ENCODE measurements around the gene GJC3.
"Not testable (repeated sequence)": the region's sequence is repeated elsewhere in the genome, so short reads cannot be mapped to it uniquely, and the experiment has no call there.

GJC3 gene

DNA sequence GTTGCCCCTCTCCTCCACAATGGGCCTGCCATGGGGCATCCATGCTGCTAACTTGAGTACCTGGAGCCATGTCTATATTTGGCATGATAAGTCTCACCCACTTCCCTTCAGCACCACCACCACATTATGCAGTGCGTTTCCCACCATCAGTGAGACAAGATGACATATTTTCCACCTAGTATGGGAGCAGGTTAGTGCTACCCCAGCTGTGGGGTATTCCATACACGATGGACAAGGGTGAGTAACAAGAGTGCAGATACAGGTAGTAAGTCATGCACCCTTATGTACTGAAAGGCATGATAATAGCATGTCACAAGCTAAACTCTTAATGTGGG is 31.4 kb downstream of the GJC3 start:
- Histone ChIP-seq H3K4me1 (ENCODE audit: low read depth, poor library complexity, severe bottlenecking) (no peaks in the 10 kb centered on the region), H3K4me2 (no peak overlapping the region), H3K27me3 (ENCODE audit: insufficient read depth, low read depth) (no peaks in the 10 kb centered on the region), H3K27ac (no peak overlapping the region), H3K4me3 (IDR thresholded peaks at IDR 0.05; ENCODE audit: insufficient read depth, low read depth, low read length) (no peak overlapping the region), H3K36me3 (ENCODE audit: insufficient read depth) (no peaks in the 10 kb centered on the region), H3K9ac (no peak overlapping the region), H4K20me1 (ENCODE audit: insufficient read depth) (no peaks in the 10 kb centered on the region), H3K79me2 (ENCODE audit: insufficient read depth, low read depth) (no peaks in the 10 kb centered on the region), H2AFZ (ENCODE audit: low read depth) (no peak overlapping the region)
- TF ChIP-seq, protein P1, sequence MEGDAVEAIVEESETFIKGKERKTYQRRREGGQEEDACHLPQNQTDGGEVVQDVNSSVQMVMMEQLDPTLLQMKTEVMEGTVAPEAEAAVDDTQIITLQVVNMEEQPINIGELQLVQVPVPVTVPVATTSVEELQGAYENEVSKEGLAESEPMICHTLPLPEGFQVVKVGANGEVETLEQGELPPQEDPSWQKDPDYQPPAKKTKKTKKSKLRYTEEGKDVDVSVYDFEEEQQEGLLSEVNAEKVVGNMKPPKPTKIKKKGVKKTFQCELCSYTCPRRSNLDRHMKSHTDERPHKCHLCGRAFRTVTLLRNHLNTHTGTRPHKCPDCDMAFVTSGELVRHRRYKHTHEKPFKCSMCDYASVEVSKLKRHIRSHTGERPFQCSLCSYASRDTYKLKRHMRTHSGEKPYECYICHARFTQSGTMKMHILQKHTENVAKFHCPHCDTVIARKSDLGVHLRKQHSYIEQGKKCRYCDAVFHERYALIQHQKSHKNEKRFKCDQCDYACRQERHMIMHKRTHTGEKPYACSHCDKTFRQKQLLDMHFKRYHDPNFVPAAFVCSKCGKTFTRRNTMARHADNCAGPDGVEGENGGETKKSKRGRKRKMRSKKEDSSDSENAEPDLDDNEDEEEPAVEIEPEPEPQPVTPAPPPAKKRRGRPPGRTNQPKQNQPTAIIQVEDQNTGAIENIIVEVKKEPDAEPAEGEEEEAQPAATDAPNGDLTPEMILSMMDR (conservative IDR thresholded peaks at IDR 0.05; ENCODE audit: low read depth, low read length): no peak

DNA sequence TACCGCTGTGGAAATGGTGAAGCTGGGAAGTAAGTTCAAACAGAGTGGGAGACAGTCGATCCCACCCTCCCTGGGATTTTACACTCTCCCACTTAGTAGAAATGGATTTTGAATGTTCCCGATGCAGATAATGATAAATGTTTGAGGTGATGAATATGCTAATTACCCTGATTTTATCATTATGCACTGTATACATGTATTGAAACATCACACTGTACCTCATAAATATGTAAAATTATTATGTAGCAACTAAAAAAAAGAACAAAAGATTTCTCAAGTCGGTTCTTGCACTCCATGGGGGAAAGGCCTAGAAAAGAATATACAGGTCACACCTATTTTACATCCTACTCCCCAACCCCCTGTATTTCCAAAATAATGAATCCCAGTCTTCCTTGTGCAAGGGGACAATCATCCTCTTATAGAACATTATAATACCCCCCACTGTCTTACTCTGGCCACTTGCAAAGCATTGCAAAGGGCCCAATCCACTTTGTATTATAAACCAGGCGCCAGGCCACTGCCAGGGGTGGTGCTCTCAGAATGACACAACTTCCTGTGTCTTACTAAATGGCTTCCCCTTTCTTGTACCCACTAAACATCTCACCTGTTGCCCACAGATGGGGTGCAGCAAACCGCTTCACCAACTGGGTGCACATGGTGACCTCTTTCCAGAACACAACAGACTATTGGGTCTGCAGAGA is 31.9 kb downstream of the GJC3 start:
- Histone ChIP-seq H3K4me2 (no peak overlapping the region), H3K4me3 (IDR thresholded peaks at IDR 0.05; ENCODE audit: insufficient read depth, low read depth, low read length) (no peak overlapping the region), H3K79me2 (ENCODE audit: insufficient read depth, low read depth) (no peaks in the 10 kb centered on the region), H3K27ac (no peak overlapping the region), H3K4me1 (ENCODE audit: low read depth, poor library complexity, severe bottlenecking) (no peaks in the 10 kb centered on the region), H2AFZ (ENCODE audit: low read depth) (no peak overlapping the region), H3K9ac (no peak overlapping the region), H3K27me3 (ENCODE audit: insufficient read depth, low read depth) (no peaks in the 10 kb centered on the region), H4K20me1 (ENCODE audit: insufficient read depth) (no peaks in the 10 kb centered on the region), H3K36me3 (ENCODE audit: insufficient read depth) (no peaks in the 10 kb centered on the region)
- TF ChIP-seq, protein P1 (conservative IDR thresholded peaks at IDR 0.05; ENCODE audit: low read depth, low read length): no peak

DNA sequence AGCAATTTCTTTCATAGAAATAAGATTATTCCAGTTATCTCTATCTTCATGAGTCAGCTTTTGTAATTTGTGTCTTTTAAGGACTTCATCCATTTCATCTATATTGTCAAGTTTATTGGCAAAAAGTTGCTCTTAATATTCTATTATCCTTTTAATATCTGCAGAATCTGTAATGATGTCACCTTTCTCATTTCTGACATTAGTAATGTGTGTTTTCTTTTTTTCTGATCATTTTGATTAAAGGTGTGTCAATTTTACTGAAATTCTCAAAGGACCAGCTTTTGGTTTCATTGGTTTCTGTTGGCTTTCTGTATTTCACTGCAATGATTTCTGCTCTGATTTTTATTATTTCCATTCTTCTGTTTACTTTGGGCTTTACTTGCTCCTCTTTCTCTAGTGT is 34.7 kb downstream of the GJC3 start:
- TF ChIP-seq, protein P1 (conservative IDR thresholded peaks at IDR 0.05; ENCODE audit: low read depth, low read length): no peak
- Histone ChIP-seq H3K27ac (no peak overlapping the region), H2AFZ (ENCODE audit: low read depth) (no peak overlapping the region), H3K79me2 (ENCODE audit: insufficient read depth, low read depth) (no peaks in the 10 kb centered on the region), H3K4me2 (no peak overlapping the region), H3K4me1 (ENCODE audit: low read depth, poor library complexity, severe bottlenecking) (no peaks in the 10 kb centered on the region), H3K4me3 (IDR thresholded peaks at IDR 0.05; ENCODE audit: insufficient read depth, low read depth, low read length) (no peak overlapping the region), H3K27me3 (ENCODE audit: insufficient read depth, low read depth) (no peaks in the 10 kb centered on the region), H4K20me1 (ENCODE audit: insufficient read depth) (no peaks in the 10 kb centered on the region), H3K9ac (no peak overlapping the region), H3K36me3 (ENCODE audit: insufficient read depth) (no peaks in the 10 kb centered on the region)

DNA sequence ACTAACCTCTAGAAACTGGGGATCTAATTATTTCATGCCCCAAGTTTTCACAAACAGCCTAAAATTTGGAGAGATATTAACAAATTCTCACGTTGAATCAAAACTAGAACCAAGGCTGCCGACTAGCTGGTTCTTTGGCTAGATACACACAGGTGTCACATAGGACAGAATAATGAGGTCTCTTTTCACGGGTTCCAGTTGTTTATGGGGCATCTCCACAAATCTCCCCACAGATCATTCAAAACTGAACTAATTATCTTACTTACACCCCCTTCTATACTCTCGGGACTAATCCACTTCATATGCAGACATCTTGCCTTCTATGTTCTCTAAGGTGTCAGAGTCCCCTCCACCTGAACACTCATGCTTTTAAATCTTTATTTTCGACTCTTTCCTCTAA is 36.1 kb downstream of the GJC3 start:
- Histone ChIP-seq H2AFZ (ENCODE audit: low read depth) (no peak overlapping the region), H3K9ac (no peak overlapping the region), H3K4me2 (no peak overlapping the region), H3K36me3 (ENCODE audit: insufficient read depth) (no peaks in the 10 kb centered on the region), H3K79me2 (ENCODE audit: insufficient read depth, low read depth) (no peaks in the 10 kb centered on the region), H4K20me1 (ENCODE audit: insufficient read depth) (no peaks in the 10 kb centered on the region), H3K4me3 (IDR thresholded peaks at IDR 0.05; ENCODE audit: insufficient read depth, low read depth, low read length) (no peak overlapping the region), H3K27me3 (ENCODE audit: insufficient read depth, low read depth) (no peaks in the 10 kb centered on the region), H3K4me1 (ENCODE audit: low read depth, poor library complexity, severe bottlenecking) (no peaks in the 10 kb centered on the region), H3K27ac (no peak overlapping the region)
- TF ChIP-seq, protein P1 (conservative IDR thresholded peaks at IDR 0.05; ENCODE audit: low read depth, low read length): no peak

DNA sequence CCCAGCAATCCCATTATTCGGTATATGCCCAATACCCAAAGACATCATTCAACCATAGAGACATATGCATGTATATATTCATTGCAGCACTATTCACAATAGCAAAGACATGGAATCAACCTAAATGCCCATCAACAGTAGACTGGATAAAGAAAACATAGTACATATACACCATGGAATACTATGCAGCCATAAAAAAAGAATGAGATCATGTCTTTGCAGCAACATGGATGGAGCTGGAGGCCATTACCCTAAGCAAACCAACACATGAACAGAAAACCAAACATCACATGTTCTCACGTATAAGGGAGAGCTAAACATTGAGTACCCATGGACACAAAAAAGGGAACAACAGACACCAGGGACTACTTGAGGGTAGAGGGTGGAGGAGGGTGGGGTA is 39.1 kb downstream of the GJC3 start:
- not testable (repeated sequence) for H3K27me3 ChIP-seq (ENCODE audit: insufficient read depth, low read depth); H3K4me1 ChIP-seq (ENCODE audit: low read depth, poor library complexity, severe bottlenecking); H3K9ac ChIP-seq; H4K20me1 ChIP-seq (ENCODE audit: insufficient read depth); H3K79me2 ChIP-seq (ENCODE audit: insufficient read depth, low read depth); H2AFZ ChIP-seq (ENCODE audit: low read depth); H3K4me3 ChIP-seq (IDR thresholded peaks at IDR 0.05; ENCODE audit: insufficient read depth, low read depth, low read length); H3K27ac ChIP-seq; H3K4me2 ChIP-seq; H3K36me3 ChIP-seq (ENCODE audit: insufficient read depth)

DNA sequence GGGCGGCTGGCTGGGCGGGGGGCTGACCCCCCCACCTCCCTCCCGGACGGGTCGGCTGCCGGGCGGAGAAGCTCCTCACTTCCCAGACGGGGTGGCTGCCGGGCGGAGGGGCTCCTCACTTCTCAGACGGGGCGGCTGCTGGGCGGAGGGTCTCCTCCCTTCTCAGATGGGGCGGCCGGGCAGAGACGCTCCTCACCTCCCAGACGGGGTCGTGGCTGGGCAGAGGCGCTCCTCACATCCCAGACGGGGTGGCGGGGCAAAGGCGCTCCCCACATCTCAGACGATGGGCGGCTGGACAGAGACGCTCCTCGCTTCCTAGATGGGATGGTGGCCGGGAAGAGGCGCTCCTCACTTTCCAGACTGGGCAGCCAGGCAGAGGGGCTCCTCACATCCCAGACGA is 41.1 kb downstream of the GJC3 start:
- not testable (repeated sequence) for H3K4me2 ChIP-seq; H2AFZ ChIP-seq (ENCODE audit: low read depth); H3K27ac ChIP-seq; H3K79me2 ChIP-seq (ENCODE audit: insufficient read depth, low read depth); H3K27me3 ChIP-seq (ENCODE audit: insufficient read depth, low read depth); H3K9ac ChIP-seq; H3K4me3 ChIP-seq (IDR thresholded peaks at IDR 0.05; ENCODE audit: insufficient read depth, low read depth, low read length); H3K36me3 ChIP-seq (ENCODE audit: insufficient read depth); H3K4me1 ChIP-seq (ENCODE audit: low read depth, poor library complexity, severe bottlenecking); H4K20me1 ChIP-seq (ENCODE audit: insufficient read depth)
